ENCODE data around the gene PHF23.

PHF23 gene

GRCh38 chr17:7259555-7259889 is 20.3 kb upstream of the PHF23 start:
- no peak overlapping the region for H3K4me3 ChIP-seq (ENCODE audit: low read depth, low read length)
- DNase-seq (ENCODE audit: low read depth): no peak
- TF ChIP-seq MYC (IDR thresholded peaks at IDR 0.05; ENCODE audit: low read depth, low read length) (no peak), POLR2A (IDR thresholded peaks at IDR 0.05; ENCODE audit: extremely low read depth, insufficient read length) (no peak), MAX (IDR thresholded peaks at IDR 0.05; ENCODE audit: low read depth, low read length) (no peak), CTCF (IDR thresholded peaks at IDR 0.05; ENCODE audit: low read depth, low read length) (no peak)

GRCh38 chr17:7258731-7259554 is 19.7 kb upstream of the PHF23 start:
- TF ChIP-seq CTCF (IDR thresholded peaks at IDR 0.05; ENCODE audit: low read depth, low read length) (no peak), MYC (IDR thresholded peaks at IDR 0.05; ENCODE audit: low read depth, low read length) (0 out of 2 replicates have a peak, but pooled peaks have one; percentile 20), MAX (IDR thresholded peaks at IDR 0.05; ENCODE audit: low read depth, low read length) (no peak), POLR2A (IDR thresholded peaks at IDR 0.05; ENCODE audit: extremely low read depth, insufficient read length) (no peak)
- no peak overlapping the region for H3K4me3 ChIP-seq (ENCODE audit: low read depth, low read length)
- DNase-seq (ENCODE audit: low read depth): peak; percentile 80

GRCh38 chr17:7256766-7257456 is 17.7 kb upstream of the PHF23 start:
- no peak overlapping the region for H3K4me3 ChIP-seq (ENCODE audit: low read depth, low read length)
- TF ChIP-seq MYC (IDR thresholded peaks at IDR 0.05; ENCODE audit: low read depth, low read length) (no peak), MAX (IDR thresholded peaks at IDR 0.05; ENCODE audit: low read depth, low read length) (no peak), CTCF (IDR thresholded peaks at IDR 0.05; ENCODE audit: low read depth, low read length) (no peak), POLR2A (IDR thresholded peaks at IDR 0.05; ENCODE audit: extremely low read depth, insufficient read length) (no peak)
- no peak for DNase-seq (ENCODE audit: low read depth)

- no peak overlapping the region for H3K4me3 ChIP-seq (ENCODE audit: low read depth, low read length)
- DNase-seq (ENCODE audit: low read depth): no peak
- TF ChIP-seq MYC (IDR thresholded peaks at IDR 0.05; ENCODE audit: low read depth, low read length) (no peak), MAX (IDR thresholded peaks at IDR 0.05; ENCODE audit: low read depth, low read length) (no peak), POLR2A (IDR thresholded peaks at IDR 0.05; ENCODE audit: extremely low read depth, insufficient read length) (no peak), CTCF (IDR thresholded peaks at IDR 0.05; ENCODE audit: low read depth, low read length) (no peak)
These were observed 15.3 kb upstream of the PHF23 start for GRCh38 chr17:7254511-7254910.

- peak overlapping the region; percentile 93 for H3K4me3 ChIP-seq (ENCODE audit: low read depth, low read length)
- DNase-seq (ENCODE audit: low read depth): no peak
- no peak for TF ChIP-seq MAX (IDR thresholded peaks at IDR 0.05; ENCODE audit: low read depth, low read length)
These were observed 13.8 kb upstream of the PHF23 start for GRCh38 chr17:7253082-7253481.

Measured in NB4 (cell line).